Measurements from ENCODE around the gene IFNGR1. TPM values are rescaled to one million over a fixed set of nuclear protein-coding genes. Genes with fewer than 3 reads are reported as not detected.
"Not testable (repeated sequence)": the region's sequence is repeated elsewhere in the genome, so short reads cannot be mapped to it uniquely, and the experiment has no call there.

Gene IFNGR1
- total RNA-seq, 1 donor = 162 TPM

- Histone ChIP-seq H3K9me3 (ENCODE audit: low read depth, low read length) (no peaks in the 10 kb centered on the region), H3K27me3 (ENCODE audit: insufficient read depth, low read length) (no peaks in the 10 kb centered on the region), H3K4me1 (ENCODE audit: insufficient read depth, low read length) (peaks cover 80% of the 10 kb centered on the region), H3K4me3 (ENCODE audit: low read length) (no peak overlapping the region)
These were observed 7.5 kb upstream of the IFNGR1 start for GRCh38 chr6:137226697-137227096.

- H3K27me3 ChIP-seq (ENCODE audit: insufficient read depth, low read length) = no peaks in the 10 kb centered on the region
- no peak overlapping the region for H3K4me3 ChIP-seq (ENCODE audit: low read length)
- peaks cover 80% of the 10 kb centered on the region for H3K4me1 ChIP-seq (ENCODE audit: insufficient read depth, low read length)
- no peaks in the 10 kb centered on the region for H3K9me3 ChIP-seq (ENCODE audit: low read depth, low read length)
These were observed 5.6 kb upstream of the IFNGR1 start for GRCh38 chr6:137224799-137225198.

- no peaks in the 10 kb centered on the region for H3K9me3 ChIP-seq (ENCODE audit: low read depth, low read length)
- no peak overlapping the region for H3K4me3 ChIP-seq (ENCODE audit: low read length)
- H3K27me3 ChIP-seq (ENCODE audit: insufficient read depth, low read length) = no peaks in the 10 kb centered on the region
- peaks cover 80% of the 10 kb centered on the region for H3K4me1 ChIP-seq (ENCODE audit: insufficient read depth, low read length)
These were observed 4.4 kb upstream of the IFNGR1 start for GRCh38 chr6:137223370-137224131.

- H3K9me3 ChIP-seq (ENCODE audit: low read depth, low read length) = no peaks in the 10 kb centered on the region
- no peaks in the 10 kb centered on the region for H3K27me3 ChIP-seq (ENCODE audit: insufficient read depth, low read length)
- peaks cover 86% of the 10 kb centered on the region for H3K4me1 ChIP-seq (ENCODE audit: insufficient read depth, low read length)
- no peak overlapping the region for H3K4me3 ChIP-seq (ENCODE audit: low read length)
These were observed 3.2 kb upstream of the IFNGR1 start for GRCh38 chr6:137222381-137222780.

- Histone ChIP-seq H3K4me3 (ENCODE audit: low read length) (peak overlapping the region; percentile 93), H3K9me3 (ENCODE audit: low read depth, low read length) (no peaks in the 10 kb centered on the region), H3K27me3 (ENCODE audit: insufficient read depth, low read length) (no peaks in the 10 kb centered on the region), H3K4me1 (ENCODE audit: insufficient read depth, low read length) (peaks cover 82% of the 10 kb centered on the region)
These were observed 573 bp upstream of the IFNGR1 start for GRCh38 chr6:137219664-137220252.

GRCh38 chr6:137218473-137218916, 690 bp downstream of the IFNGR1 start:
- no peaks in the 10 kb centered on the region for H3K27me3 ChIP-seq (ENCODE audit: insufficient read depth, low read length)
- H3K4me1 ChIP-seq (ENCODE audit: insufficient read depth, low read length) = peaks cover 82% of the 10 kb centered on the region
- peak overlapping the region; percentile 93 for H3K4me3 ChIP-seq (ENCODE audit: low read length)
- H3K9me3 ChIP-seq (ENCODE audit: low read depth, low read length) = no peaks in the 10 kb centered on the region

GRCh38 chr6:137217801-137218472, 1.2 kb downstream of the IFNGR1 start:
- Histone ChIP-seq H3K27me3 (ENCODE audit: insufficient read depth, low read length) (no peaks in the 10 kb centered on the region), H3K9me3 (ENCODE audit: low read depth, low read length) (no peaks in the 10 kb centered on the region), H3K4me1 (ENCODE audit: insufficient read depth, low read length) (peaks cover 80% of the 10 kb centered on the region), H3K4me3 (ENCODE audit: low read length) (peak overlapping the region; percentile 93)

GRCh38 chr6:137216875-137217553, 2.2 kb downstream of the IFNGR1 start:
- peak overlapping the region; percentile 93 for H3K4me3 ChIP-seq (ENCODE audit: low read length)
- no peaks in the 10 kb centered on the region for H3K9me3 ChIP-seq (ENCODE audit: low read depth, low read length)
- H3K27me3 ChIP-seq (ENCODE audit: insufficient read depth, low read length) = no peaks in the 10 kb centered on the region
- H3K4me1 ChIP-seq (ENCODE audit: insufficient read depth, low read length) = peaks cover 76% of the 10 kb centered on the region

- peaks cover 76% of the 10 kb centered on the region for H3K4me1 ChIP-seq (ENCODE audit: insufficient read depth, low read length)
These were observed 3.1 kb downstream of the IFNGR1 start for GRCh38 chr6:137216106-137216505.

GRCh38 chr6:137215630-137216029, 3.6 kb downstream of the IFNGR1 start:
- H3K4me1 ChIP-seq (ENCODE audit: insufficient read depth, low read length) = peaks cover 75% of the 10 kb centered on the region
- not testable (repeated sequence) for H3K9me3 ChIP-seq (ENCODE audit: low read depth, low read length); H3K4me3 ChIP-seq (ENCODE audit: low read length); H3K27me3 ChIP-seq (ENCODE audit: insufficient read depth, low read length)

More at GRCh38 chr6:137216106-137216505, 3.1 kb downstream of the IFNGR1 start:
- H3K27me3 ChIP-seq (ENCODE audit: insufficient read depth, low read length) = no peaks in the 10 kb centered on the region
- no peak overlapping the region for H3K4me3 ChIP-seq (ENCODE audit: low read length)
- no peaks in the 10 kb centered on the region for H3K9me3 ChIP-seq (ENCODE audit: low read depth, low read length)

- no peaks in the 10 kb centered on the region for H3K27me3 ChIP-seq (ENCODE audit: insufficient read depth, low read length)
- H3K4me3 ChIP-seq (ENCODE audit: low read length) = no peak overlapping the region
- H3K4me1 ChIP-seq (ENCODE audit: insufficient read depth, low read length) = peaks cover 72% of the 10 kb centered on the region
- H3K9me3 ChIP-seq (ENCODE audit: low read depth, low read length) = no peaks in the 10 kb centered on the region
These were observed 4.3 kb downstream of the IFNGR1 start for GRCh38 chr6:137214931-137215330.

GRCh38 chr6:137213813-137214212, 5.4 kb downstream of the IFNGR1 start:
- Histone ChIP-seq H3K9me3 (ENCODE audit: low read depth, low read length) (no peaks in the 10 kb centered on the region), H3K4me1 (ENCODE audit: insufficient read depth, low read length) (peaks cover 68% of the 10 kb centered on the region), H3K27me3 (ENCODE audit: insufficient read depth, low read length) (no peaks in the 10 kb centered on the region), H3K4me3 (ENCODE audit: low read length) (no peak overlapping the region)

- Histone ChIP-seq H3K27me3 (ENCODE audit: insufficient read depth, low read length) (no peaks in the 10 kb centered on the region), H3K4me1 (ENCODE audit: insufficient read depth, low read length) (peaks cover 68% of the 10 kb centered on the region), H3K4me3 (ENCODE audit: low read length) (no peak overlapping the region), H3K9me3 (ENCODE audit: low read depth, low read length) (no peaks in the 10 kb centered on the region)
These were observed 5.8 kb downstream of the IFNGR1 start for GRCh38 chr6:137213331-137213740.

GRCh38 chr6:137211910-137212309, 7.3 kb downstream of the IFNGR1 start:
- Histone ChIP-seq H3K27me3 (ENCODE audit: insufficient read depth, low read length) (no peaks in the 10 kb centered on the region), H3K4me1 (ENCODE audit: insufficient read depth, low read length) (peaks cover 54% of the 10 kb centered on the region), H3K4me3 (ENCODE audit: low read length) (no peak overlapping the region), H3K9me3 (ENCODE audit: low read depth, low read length) (no peaks in the 10 kb centered on the region)

GRCh38 chr6:137210903-137211302, 8.3 kb downstream of the IFNGR1 start:
- Histone ChIP-seq H3K4me3 (ENCODE audit: low read length) (no peak overlapping the region), H3K4me1 (ENCODE audit: insufficient read depth, low read length) (peaks cover 48% of the 10 kb centered on the region), H3K27me3 (ENCODE audit: insufficient read depth, low read length) (no peaks in the 10 kb centered on the region), H3K9me3 (ENCODE audit: low read depth, low read length) (no peaks in the 10 kb centered on the region)
